H9 (cell line): ENCODE measurements around the gene ACACA. TPM values are rescaled to one million over a fixed set of nuclear protein-coding genes. Genes with fewer than 3 reads are reported as not detected.
A peak's percentile ranks its signal among the peaks of the same experiment; 100 is the strongest.

Experiments
- DNase-seq: peaks from one replicate; pipeline ENCODE4 v3.0.0-alpha.2; 2017
- H2AFZ ChIP-seq: one replicate; pipeline ENCODE4 v1.6.1; 2013; ENCODE audit warnings: mild to moderate bottlenecking, low read length, control low read depth, moderate library complexity
- H2AK5ac ChIP-seq: 2 replicates; pipeline ENCODE4 v1.6.1; 2013; ENCODE audit warnings: low read length, control low read depth, mixed read lengths; ENCODE audit not compliant: insufficient read length
- H2BK120ac ChIP-seq: one replicate; pipeline ENCODE4 v1.6.1; 2013; ENCODE audit warnings: low read depth, mild to moderate bottlenecking, low read length, control low read depth, inconsistent platforms; ENCODE audit not compliant: poor library complexity, severe bottlenecking
- H2BK12ac ChIP-seq: 2 replicates; pipeline ENCODE4 v1.6.1; 2013; ENCODE audit warnings: low read length, control low read depth, mixed read lengths, low read depth; ENCODE audit not compliant: insufficient read length
- H2BK15ac ChIP-seq: 2 replicates; pipeline ENCODE4 v1.6.1; 2013; ENCODE audit warnings: low read depth, low read length, control low read depth
- H2BK20ac ChIP-seq: one replicate; pipeline ENCODE4 v1.6.1; 2013; ENCODE audit warnings: low read depth, mild to moderate bottlenecking, low read length, control low read depth, inconsistent platforms; ENCODE audit not compliant: poor library complexity, severe bottlenecking
- H2BK5ac ChIP-seq: 2 replicates; pipeline ENCODE4 v1.6.1; 2013; ENCODE audit warnings: low read length, control low read depth, mixed read lengths; ENCODE audit not compliant: insufficient read length
- H3K14ac ChIP-seq: 2 replicates; pipeline ENCODE4 v1.6.1; 2013; ENCODE audit warnings: low read length, control low read depth; ENCODE audit not compliant: insufficient read depth
- H3K18ac ChIP-seq: 2 replicates; pipeline ENCODE4 v1.6.1; 2013; ENCODE audit warnings: low read depth, mild to moderate bottlenecking, mixed read lengths, low read length, control low read depth; ENCODE audit not compliant: insufficient read length
- H3K23ac ChIP-seq: 2 replicates; pipeline ENCODE4 v1.6.1; 2013; ENCODE audit warnings: low read length, control low read depth, mixed read lengths, low read depth; ENCODE audit not compliant: insufficient read length
- H3K23me2 ChIP-seq: 2 replicates; pipeline ENCODE4 v1.6.1; 2013; ENCODE audit warnings: low read depth, mild to moderate bottlenecking, mixed read lengths, low read length, control low read depth; ENCODE audit not compliant: insufficient read length, poor library complexity, severe bottlenecking
- H3K27ac ChIP-seq: 2 replicates; pipeline ENCODE4 v1.5.1; 2013; ENCODE audit warnings: low read length, control low read depth, mixed read lengths, low read depth; ENCODE audit not compliant: insufficient read length
- H3K27me3 ChIP-seq: 2 replicates; pipeline ENCODE4 v1.6.1; 2013; ENCODE audit warnings: low read length, control low read depth, inconsistent platforms; ENCODE audit not compliant: insufficient read depth
- H3K4ac ChIP-seq: 2 replicates; pipeline ENCODE4 v1.6.1; 2013; ENCODE audit warnings: low read depth, mild to moderate bottlenecking, control low read depth, inconsistent platforms, low read length, moderate library complexity
- H3K4me1 ChIP-seq: 2 replicates; pipeline ENCODE4 v1.6.1; 2013; ENCODE audit warnings: low read length, control low read depth, inconsistent platforms; ENCODE audit not compliant: insufficient read depth
- H3K4me2 ChIP-seq: 2 replicates; pipeline ENCODE4 v1.6.1; 2013; ENCODE audit warnings: low read length, control low read depth, mixed read lengths; ENCODE audit not compliant: insufficient read length, insufficient read depth
- H3K56ac ChIP-seq: 2 replicates; pipeline ENCODE4 v1.6.1; 2013; ENCODE audit warnings: low read depth, mild to moderate bottlenecking, mixed read lengths, low read length, control low read depth; ENCODE audit not compliant: insufficient read length
- H3K79me1 ChIP-seq: 2 replicates; pipeline ENCODE4 v1.6.1; 2013; ENCODE audit warnings: low read depth, mild to moderate bottlenecking, moderate library complexity, low read length, control low read depth, inconsistent platforms; ENCODE audit not compliant: insufficient read depth, poor library complexity, severe bottlenecking
- H3K79me2 ChIP-seq: 2 replicates; pipeline ENCODE4 v1.6.1; 2013; ENCODE audit warnings: low read length, control low read depth, inconsistent platforms; ENCODE audit not compliant: insufficient read depth
- H3K9ac ChIP-seq: 2 replicates; pipeline ENCODE4 v1.6.1; 2013; ENCODE audit warnings: low read length, control low read depth, mixed read lengths; ENCODE audit not compliant: insufficient read length; ENCODE audit errors: extremely low read depth
- H3K9me3 ChIP-seq: one replicate; pipeline ENCODE4 v1.6.1; 2013; ENCODE audit warnings: low read depth, low read length, inconsistent platforms; ENCODE audit not compliant: control insufficient read depth
- H3T11ph ChIP-seq: one replicate; pipeline ENCODE4 v1.6.1; 2013; ENCODE audit warnings: mild to moderate bottlenecking, low read length, control low read depth, inconsistent platforms
- H4K20me1 ChIP-seq: one replicate; pipeline ENCODE4 v1.6.1; 2013; ENCODE audit not compliant: control insufficient read depth, insufficient read length, insufficient read depth
- H4K5ac ChIP-seq: 2 replicates; pipeline ENCODE4 v1.6.1; 2013; ENCODE audit warnings: low read depth, mild to moderate bottlenecking, mixed read lengths, low read length, control low read depth; ENCODE audit not compliant: insufficient read length
- H4K8ac ChIP-seq: replicated peaks from 2 replicates; pipeline ENCODE4 v1.6.1; 2013; ENCODE audit warnings: low read length, control low read depth, mixed read lengths, low read depth; ENCODE audit not compliant: insufficient read length
- H4K91ac ChIP-seq: 2 replicates; pipeline ENCODE4 v1.6.1; 2013; ENCODE audit warnings: low read depth, mild to moderate bottlenecking, moderate library complexity, mixed read lengths, low read length, control low read depth; ENCODE audit not compliant: insufficient read length
- H3K27ac Mint-ChIP-seq, 3 experiments: 2 replicates in 2 of 3; 3 replicates in 1 of 3; pipeline ENCODE4 v1.8.0; 2020 to 2021; ENCODE audit warnings: mixed read lengths in 3 of 3, mild to moderate bottlenecking in 1 of 3, moderate library complexity in 1 of 3
- H3K27me3 Mint-ChIP-seq: 2 replicates; pipeline ENCODE4 v1.8.0; 2021; ENCODE audit warnings: low read depth, mild to moderate bottlenecking, moderate library complexity, mixed read lengths
- H3K36me3 Mint-ChIP-seq, 3 experiments: 2 replicates in 2 of 3; 3 replicates in 1 of 3; pipeline ENCODE4 v1.8.0; 2020 to 2021; ENCODE audit warnings: low read depth in 3 of 3, mixed read lengths in 3 of 3; ENCODE audit not compliant: insufficient read depth in 1 of 3
- H3K4me1 Mint-ChIP-seq, 2 experiments: 2 replicates each; pipeline ENCODE4 v1.8.0; 2020; ENCODE audit warnings: mixed read lengths in 2 of 2
- H3K4me3 Mint-ChIP-seq, 2 experiments: 2 replicates in 1 of 2; 3 replicates in 1 of 2; pipeline ENCODE4 v1.8.0; 2020 to 2021; ENCODE audit warnings: mild to moderate bottlenecking in 2 of 2, mixed read lengths in 2 of 2, moderate library complexity in 1 of 2
- H3K9me3 Mint-ChIP-seq, 2 experiments: 2 replicates in 1 of 2; 3 replicates in 1 of 2; pipeline ENCODE4 v1.8.0; 2020; ENCODE audit warnings: mild to moderate bottlenecking in 2 of 2, mixed read lengths in 2 of 2, moderate library complexity in 1 of 2
- CTCF ChIP-seq: fragments of 200-600 bp; sonication (generic); conservative IDR thresholded peaks from 3 replicates; pipeline ENCODE4 v1.8.0; 2021; ENCODE audit warnings: antibody characterized with exemption, mild to moderate bottlenecking
- WGBS: extraction: QIAGEN DNeasy Blood & Tissue Kit; methylation state at CpG from one replicate; pipeline ENCODE4 v1.1.7; 2013; ENCODE audit warnings: missing lambda C conversion rate, low lambda C conversion rate, mixed read lengths; ENCODE audit not compliant: insufficient read length; ENCODE audit errors: extremely low coverage; 5-methylcytosine and 5-hydroxymethylcytosine counted together
- total RNA-seq: library from RNA; stranded (reverse); gene quantifications from 2 replicates; pipeline ENCODE4 v1.2.1, GENCODE V29; 2021

ACACA gene
- total RNA-seq, 1 experiment from 2014 or later: 135 TPM

- Histone ChIP-seq H3K23ac (no peak overlapping the region), H3K79me2 (no peaks in the 10 kb centered on the region), H3K27me3 (no peaks in the 10 kb centered on the region), H2BK15ac (no peak overlapping the region), H3K9me3 (no peaks in the 10 kb centered on the region), H2AK5ac (no peak overlapping the region), H3K14ac (no peak overlapping the region), H3K27ac (no peak overlapping the region), H3K56ac (no peak overlapping the region), H3K9ac (no peak overlapping the region), H4K20me1 (no peaks in the 10 kb centered on the region), H2AFZ (no peak overlapping the region), H2BK5ac (no peak overlapping the region), H2BK120ac (no peak overlapping the region), H3K23me2 (no peaks in the 10 kb centered on the region), H4K91ac (no peak overlapping the region), H2BK12ac (no peak overlapping the region), H3K4me1 (no peaks in the 10 kb centered on the region), H3T11ph (no peak overlapping the region), H3K79me1 (peaks cover 3% of the 10 kb centered on the region), H3K18ac (no peak overlapping the region), H4K5ac (no peak overlapping the region), H4K8ac (no peak overlapping the region), H3K4ac (no peak overlapping the region), H2BK20ac (no peak overlapping the region), H3K4me2 (no peak overlapping the region)
- no peak for DNase-seq
- peak overlapping the region in 2 of 3 experiments; percentile 2; a peak in 2 of 7 replicates for H3K27ac Mint-ChIP-seq
- H3K4me3 Mint-ChIP-seq: no peak overlapping the region
- peaks cover 10 to 61% (median 41%) of the 10 kb centered on the region in 3 experiments; a peak in 6 of 7 replicates for H3K36me3 Mint-ChIP-seq
- 100% methylated on average over 1 of the region's 1 CpG for WGBS
- no peaks in the 10 kb centered on the region for H3K9me3 Mint-ChIP-seq
- H3K27me3 Mint-ChIP-seq: no peaks in the 10 kb centered on the region
- H3K4me1 Mint-ChIP-seq: no peaks in the 10 kb centered on the region
- TF ChIP-seq CTCF: no peak
Observed at GRCh38 chr17:37430051-37430627, 23.5 kb upstream of the ACACA start.
